H1 (cell line): ENCODE data around the gene ELOVL2. TPM values are rescaled to one million over a fixed set of nuclear protein-coding genes. Genes with fewer than 3 reads are reported as not detected.
"Not testable (repeated sequence)": the region's sequence is repeated elsewhere in the genome, so short reads cannot be mapped to it uniquely, and the experiment has no call there.

Source experiments
- CTCF ChIA-PET: fragments of 300-600 bp; sonication (Branson Sonifier 250); formaldehyde crosslinking; loops from one replicate; lab custom pipeline; 2021; ENCODE audit not compliant: partially characterized antibody; lab: Charles Lee
- POLR2A ChIA-PET: fragments of 300-600 bp; sonication (Branson Sonifier 250); formaldehyde crosslinking; loops from one replicate; lab custom pipeline; 2021; ENCODE audit warnings: inconsistent platforms; ENCODE audit not compliant: partially characterized antibody; lab: Charles Lee
- DNase-seq, 2 experiments: peaks; one replicate each; pipeline versions ENCODE4 v3.0.0 to v3.0.0-alpha.2; 2010 to 2022; ENCODE audit warnings: low spot score in 2 of 2, low read depth in 1 of 2, mixed read lengths in 1 of 2
- FAIRE-seq: peaks from 2 replicates; lab custom pipeline; 2011; peaks lifted over from hg19 to GRCh38; lab: Jason Lieb, UNC
- H2AFZ ChIP-seq: 2 replicates; pipeline ENCODE4 v1.8.1; 2012; ENCODE audit warnings: low read length, inconsistent platforms
- H2AK5ac ChIP-seq: 2 replicates; pipeline ENCODE4 v1.6.1; 2013; ENCODE audit warnings: low read depth, low read length
- H2BK120ac ChIP-seq: replicated peaks from 2 replicates; pipeline ENCODE3; 2013; ENCODE audit warnings: low read depth, low read length, inconsistent platforms
- H2BK12ac ChIP-seq: 2 replicates; pipeline ENCODE4 v1.6.1; 2013; ENCODE audit warnings: low read depth, low read length
- H2BK15ac ChIP-seq: 2 replicates; pipeline ENCODE4 v1.6.1; 2013; ENCODE audit warnings: low read length
- H2BK20ac ChIP-seq: 2 replicates; pipeline ENCODE4 v1.6.1; 2013; ENCODE audit warnings: low read length
- H2BK5ac ChIP-seq: 2 replicates; pipeline ENCODE4 v1.6.1; 2013; ENCODE audit warnings: low read depth, low read length
- H3K14ac ChIP-seq: 2 replicates; pipeline ENCODE4 v1.6.1; 2013; ENCODE audit warnings: inconsistent platforms; ENCODE audit not compliant: insufficient read length
- H3K18ac ChIP-seq: 2 replicates; pipeline ENCODE4 v1.6.1; 2013; ENCODE audit warnings: low read length; ENCODE audit errors: extremely low read depth
- H3K23ac ChIP-seq: 2 replicates; pipeline ENCODE4 v1.6.1; 2013; ENCODE audit warnings: inconsistent platforms; ENCODE audit not compliant: insufficient read length
- H3K23me2 ChIP-seq: 2 replicates; pipeline ENCODE4 v1.6.1; 2013; ENCODE audit warnings: low read depth, low read length
- H3K27ac ChIP-seq: 2 replicates; pipeline ENCODE4 v1.6.1; 2011; ENCODE audit warnings: low read depth, low read length, inconsistent platforms
- H3K27me3 ChIP-seq, 4 experiments: replicated peaks in 1 of 4; 1 replicate in 1 of 4; 2 replicates in 3 of 4; pipeline versions ENCODE4 v1.6.1 to v1.8.1; 2011 to 2013; ENCODE audit warnings: low read length in 3 of 4, mild to moderate bottlenecking in 3 of 4, inconsistent platforms in 2 of 4, mixed read lengths in 2 of 4, moderate library complexity in 1 of 4; ENCODE audit not compliant: control insufficient read depth in 3 of 4, insufficient read depth in 3 of 4; ENCODE audit errors: extremely low read depth in 1 of 4
- H3K36me3 ChIP-seq, 4 experiments: 2 replicates each; pipeline versions ENCODE4 v1.6.1 to v1.8.1; 2011 to 2013; ENCODE audit warnings: mild to moderate bottlenecking in 4 of 4, low read length in 3 of 4, moderate library complexity in 2 of 4, control low read depth in 1 of 4, inconsistent platforms in 1 of 4; ENCODE audit not compliant: insufficient read depth in 4 of 4, control insufficient read depth in 2 of 4
- H3K4ac ChIP-seq: replicated peaks from 2 replicates; pipeline ENCODE3; 2013; ENCODE audit warnings: low read length, low read depth, mixed read lengths, inconsistent platforms; ENCODE audit not compliant: insufficient read length
- H3K4me1 ChIP-seq, 4 experiments: replicated peaks in 1 of 4; 1 replicate in 1 of 4; 2 replicates in 3 of 4; pipeline versions ENCODE4 v1.6.1 to v1.8.1; 2011 to 2013; ENCODE audit warnings: low read length in 3 of 4, inconsistent platforms in 2 of 4, mixed read lengths in 1 of 4; ENCODE audit not compliant: insufficient read depth in 4 of 4, control insufficient read depth in 3 of 4
- H3K4me2 ChIP-seq, 2 experiments: 2 replicates each; pipeline versions ENCODE4 v1.6.1 to v1.8.1; 2011 to 2013; ENCODE audit warnings: low read depth in 2 of 2, low read length in 2 of 2, control low read depth in 1 of 2, inconsistent platforms in 1 of 2, mild to moderate bottlenecking in 1 of 2; ENCODE audit not compliant: insufficient read depth in 1 of 2
- H3K4me3 ChIP-seq, 4 experiments: fragments of 200-600, 300-600 bp in 1 of 4; sonication (generic), shearing (Covaris generic), sonication (Bioruptor Twin) in 1 of 4; 2 replicates each; pipeline versions ENCODE4 v1.5.1 to v1.8.1; 2011 to 2016; ENCODE audit warnings: low read length in 4 of 4, low read depth in 3 of 4, control low read depth in 2 of 4, inconsistent platforms in 2 of 4, mild to moderate bottlenecking in 2 of 4, mixed read lengths in 1 of 4, moderate library complexity in 1 of 4; ENCODE audit not compliant: insufficient read depth in 2 of 4; ENCODE audit errors: extremely low read depth in 1 of 4
- H3K56ac ChIP-seq: replicated peaks from 2 replicates; pipeline ENCODE3; 2013; ENCODE audit warnings: low read depth, mild to moderate bottlenecking, mixed read lengths, low read length, inconsistent platforms; ENCODE audit not compliant: insufficient read length
- H3K79me1 ChIP-seq: 2 replicates; pipeline ENCODE4 v1.6.1; 2013; ENCODE audit warnings: low read depth, low read length, control low read depth
- H3K79me2 ChIP-seq, 2 experiments: 2 replicates each; pipeline versions ENCODE4 v1.6.1 to v1.8.1; 2012 to 2013; ENCODE audit warnings: low read length in 2 of 2, mild to moderate bottlenecking in 2 of 2, inconsistent platforms in 1 of 2; ENCODE audit not compliant: insufficient read depth in 2 of 2, control insufficient read depth in 1 of 2
- H3K9ac ChIP-seq, 4 experiments: replicated peaks in 1 of 4; 1 replicate in 1 of 4; 2 replicates in 3 of 4; pipeline versions ENCODE4 v1.6.1 to v1.8.1; 2011 to 2013; ENCODE audit warnings: low read depth in 3 of 4, low read length in 3 of 4, control low read depth in 2 of 4, mild to moderate bottlenecking in 2 of 4, moderate library complexity in 2 of 4, inconsistent platforms in 1 of 4; ENCODE audit errors: extremely low read depth in 1 of 4
- H3K9me3 ChIP-seq, 2 experiments: 2 replicates each; pipeline versions ENCODE4 v1.6.1 to v1.8.1; 2012 to 2013; ENCODE audit warnings: mild to moderate bottlenecking in 2 of 2, moderate library complexity in 2 of 2, control low read depth in 1 of 2, inconsistent platforms in 1 of 2, low read depth in 1 of 2, low read length in 1 of 2, mixed read lengths in 1 of 2; ENCODE audit not compliant: insufficient read depth in 2 of 2
- H4K20me1 ChIP-seq, 2 experiments: replicated peaks in 1 of 2; 2 replicates each; pipeline versions ENCODE3 to v1.8.1; 2011 to 2013; ENCODE audit warnings: inconsistent platforms in 2 of 2, low read length in 2 of 2, mild to moderate bottlenecking in 1 of 2; ENCODE audit not compliant: insufficient read depth in 2 of 2, control insufficient read depth in 1 of 2
- H4K5ac ChIP-seq: 2 replicates; pipeline ENCODE4 v1.6.1; 2013; ENCODE audit warnings: low read length, low read depth, mixed read lengths, inconsistent platforms; ENCODE audit not compliant: insufficient read length
- H4K8ac ChIP-seq: 2 replicates; pipeline ENCODE4 v1.8.0; 2013; ENCODE audit warnings: mild to moderate bottlenecking, moderate library complexity, low read length, inconsistent platforms; ENCODE audit not compliant: insufficient read depth; ENCODE audit errors: extremely low read depth
- H4K91ac ChIP-seq: replicated peaks from 2 replicates; pipeline ENCODE3; 2013; ENCODE audit warnings: low read length, mixed read lengths, inconsistent platforms; ENCODE audit not compliant: insufficient read length
- WGBS, 2 experiments: shearing (Covaris generic) in 1 of 2; methylation state at CpG; one replicate each; pipeline versions ENCODE4 v1.1.6 to v1.1.7; 2013 to 2015; ENCODE audit warnings: low lambda C conversion rate in 2 of 2, mixed read lengths in 2 of 2, inconsistent platforms in 1 of 2, low coverage in 1 of 2, missing lambda C conversion rate in 1 of 2; ENCODE audit not compliant: insufficient replicate concordance in 2 of 2, insufficient coverage in 1 of 2, insufficient read length in 1 of 2; ENCODE audit errors: extremely low coverage in 1 of 2, missing lambda C conversion rate in 1 of 2; 5-methylcytosine and 5-hydroxymethylcytosine counted together
- polyA plus RNA-seq, 7 experiments: library from polyadenylated mRNA; depleted of rRNA in 3 of 7; stranded (reverse) in 5 of 7; unstranded in 2 of 7; fragments of >200 nt in 5 of 7; fragments of 200-250 nt in 2 of 7; gene quantifications; 1 replicate in 5 of 7; 2 replicates in 1 of 7; 4 replicates in 1 of 7; pipeline versions ENCODE4 v1.2.1 to v1.2.3, GENCODE V29; 2011 to 2013; ENCODE audit warnings: missing spikeins in 2 of 7, mixed read lengths in 2 of 7
- total RNA-seq: library from RNA; stranded (reverse); fragmentation: NEBNext Ultra II Directional; extraction: Animal tissue kit (Norgen Biotek cat#: 25700); gene quantifications from 2 replicates; pipeline ENCODE4 v1.2.1, GENCODE V29; 2021

Gene ELOVL2
- total and polyA plus RNA-seq, 2 of the 8 experiments (the other 6 are each of a cell fraction or from before 2014, with no cell fraction given), result 0.42 to 0.89 TPM

- POLR2A ChIA-PET, result interaction anchor here (1.6 kb wide), 1 partner anchor 79 kb away, joined by 3 read pairs; no protein-coding TSS in a partner anchor
- 96% methylated on average over 18 of the region's 47 CpGs; no CpG with 5 or more reads in 1 of the 2 experiments for WGBS, 2 experiments
Measured at GRCh38 chr6:11087141-11087812, 43.2 kb upstream of the ELOVL2 start.

More at GRCh38 chr6:11087141-11087812, 43.2 kb upstream of the ELOVL2 start:
- H3K4me2 ChIP-seq, H3K56ac ChIP-seq, H3K9me3 ChIP-seq, H2BK20ac ChIP-seq, FAIRE-seq, H2BK12ac ChIP-seq, H2AFZ ChIP-seq, H3K4me3 ChIP-seq, H4K8ac ChIP-seq, H2BK5ac ChIP-seq, H3K27me3 ChIP-seq, DNase-seq, H4K5ac ChIP-seq, H2BK120ac ChIP-seq, H3K23ac ChIP-seq, H4K91ac ChIP-seq, H3K18ac ChIP-seq, H3K4ac ChIP-seq, H3K4me1 ChIP-seq, H3K9ac ChIP-seq, H2BK15ac ChIP-seq, H3K27ac ChIP-seq, H3K79me1 ChIP-seq, H2AK5ac ChIP-seq, H4K20me1 ChIP-seq, H3K23me2 ChIP-seq, H3K14ac ChIP-seq, H3K36me3 ChIP-seq, H3K79me2 ChIP-seq: not testable (repeated sequence)
- CTCF ChIA-PET, result interaction anchor here (0.6 to 1.4 kb wide), 7 partner anchors 11 to 413 kb away, joined by 3 to 4 read pairs (median 3); no protein-coding TSS in a partner anchor
